DMS79 (cell line): ENCODE data around the gene ELP5.

Experiments
- DNase-seq: peaks from one replicate; lab custom pipeline; 2025; lab: John Stamatoyannopoulos, UW

The ELP5 gene

GRCh38 chr17:7285679-7286078 lies 33.7 kb downstream of the ELP5 start:
- no peak for DNase-seq

GRCh38 chr17:7289256-7290032 lies 37.4 kb downstream of the ELP5 start:
- DNase-seq, result no peak

DNA sequence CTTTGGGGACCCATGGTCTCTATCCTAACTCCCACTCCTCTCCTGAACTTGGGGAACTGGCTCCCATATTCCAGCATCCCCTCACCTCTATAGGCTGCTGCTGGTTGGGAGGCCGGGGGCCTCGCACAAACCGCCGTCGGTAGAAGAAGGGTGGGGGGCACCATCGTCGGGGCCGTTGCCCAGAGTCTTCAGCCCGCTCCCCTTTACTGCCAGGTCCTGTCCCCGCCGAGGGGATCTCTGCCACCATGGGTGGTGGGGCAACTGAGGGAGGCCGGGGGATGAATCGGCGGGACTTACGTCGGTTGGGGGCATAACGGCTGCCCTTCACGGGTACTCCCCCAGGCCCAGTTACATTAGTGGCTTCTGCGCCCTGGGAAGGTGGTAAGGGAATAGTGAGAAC lies 38.2 kb downstream of the ELP5 start:
- DNase-seq, result no peak

DNA sequence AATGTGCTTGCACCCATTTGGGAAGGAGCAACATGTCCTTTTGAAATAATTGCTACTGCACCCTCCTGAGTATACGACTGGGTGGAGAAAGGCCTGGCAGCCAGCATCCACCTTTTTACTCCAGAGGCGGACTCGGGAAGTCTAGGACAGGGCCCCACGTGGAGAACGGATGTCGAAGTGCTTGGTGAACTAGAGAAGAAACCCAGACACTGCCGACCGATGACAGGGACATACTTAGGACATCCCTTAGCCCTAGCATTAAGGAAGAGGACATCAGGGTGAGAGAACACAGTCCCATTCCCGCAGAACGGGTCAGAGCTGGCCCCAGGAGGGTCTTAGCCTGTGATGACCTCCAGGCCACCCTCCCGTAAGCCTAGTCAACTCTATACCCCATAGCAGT lies 38.7 kb downstream of the ELP5 start:
- DNase-seq, result no peak

GRCh38 chr17:7292194-7292593 lies 40.2 kb downstream of the ELP5 start:
- no peak for DNase-seq

DNA sequence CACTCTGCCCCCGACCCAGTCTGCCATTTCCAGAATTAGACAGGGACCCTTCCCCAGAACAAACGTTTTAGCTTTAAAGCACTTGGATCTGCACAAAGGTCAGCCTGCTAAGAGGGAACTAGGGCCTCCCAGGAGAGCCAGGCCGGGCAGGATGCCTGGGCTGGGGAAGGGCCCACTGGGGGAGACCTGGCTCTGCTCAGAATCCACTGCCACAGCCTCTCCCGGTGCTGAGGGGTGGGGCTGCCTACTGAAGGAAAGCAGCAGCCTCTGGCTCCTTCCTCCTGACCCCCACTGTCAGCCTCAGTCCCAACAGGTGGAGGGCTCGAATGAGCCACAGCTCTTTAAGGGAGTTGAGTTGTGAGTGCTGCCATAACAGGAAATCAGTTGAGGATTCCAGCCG lies 40.7 kb downstream of the ELP5 start:
- no peak for DNase-seq

- DNase-seq, result no peak
Measured at GRCh38 chr17:7293159-7293558, 41.1 kb downstream of the ELP5 start.

GRCh38 chr17:7293816-7294613 lies 42.0 kb downstream of the ELP5 start:
- DNase-seq, result no peak

DNA sequence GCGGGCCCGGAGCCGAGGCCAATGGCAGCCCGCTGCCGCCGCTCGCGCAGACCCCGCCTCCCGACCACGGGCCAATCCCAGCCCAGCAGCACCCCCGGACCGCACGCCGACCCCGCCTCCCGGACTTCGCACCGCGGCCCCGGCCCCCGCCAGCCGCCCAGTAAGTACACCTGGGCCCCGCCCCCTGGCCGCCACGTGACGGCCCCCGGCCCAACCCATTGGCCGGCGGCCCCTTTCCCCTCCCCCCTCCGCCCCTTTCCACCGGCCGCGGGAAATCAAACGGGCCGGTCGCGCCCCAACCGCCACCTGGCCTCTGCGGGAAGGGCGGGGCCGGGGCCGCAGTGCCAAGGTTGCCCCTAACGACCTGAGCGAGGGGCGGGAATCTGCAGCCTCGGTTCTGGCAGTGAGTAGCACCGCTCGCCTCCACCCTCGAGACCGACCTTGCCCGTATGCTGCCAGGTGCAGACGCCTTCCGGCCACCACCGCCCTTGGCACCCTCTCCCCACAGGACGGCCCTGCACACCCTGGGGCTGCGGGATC lies 42.7 kb downstream of the ELP5 start, which contains the start of gene YBX2:
TSS of gene YBX2 (minus strand) at position 26 of the 540 bp plus-strand sequence. CDS start 139 bp downstream, outside the sequence.
- peak; percentile 72 for DNase-seq

DNA sequence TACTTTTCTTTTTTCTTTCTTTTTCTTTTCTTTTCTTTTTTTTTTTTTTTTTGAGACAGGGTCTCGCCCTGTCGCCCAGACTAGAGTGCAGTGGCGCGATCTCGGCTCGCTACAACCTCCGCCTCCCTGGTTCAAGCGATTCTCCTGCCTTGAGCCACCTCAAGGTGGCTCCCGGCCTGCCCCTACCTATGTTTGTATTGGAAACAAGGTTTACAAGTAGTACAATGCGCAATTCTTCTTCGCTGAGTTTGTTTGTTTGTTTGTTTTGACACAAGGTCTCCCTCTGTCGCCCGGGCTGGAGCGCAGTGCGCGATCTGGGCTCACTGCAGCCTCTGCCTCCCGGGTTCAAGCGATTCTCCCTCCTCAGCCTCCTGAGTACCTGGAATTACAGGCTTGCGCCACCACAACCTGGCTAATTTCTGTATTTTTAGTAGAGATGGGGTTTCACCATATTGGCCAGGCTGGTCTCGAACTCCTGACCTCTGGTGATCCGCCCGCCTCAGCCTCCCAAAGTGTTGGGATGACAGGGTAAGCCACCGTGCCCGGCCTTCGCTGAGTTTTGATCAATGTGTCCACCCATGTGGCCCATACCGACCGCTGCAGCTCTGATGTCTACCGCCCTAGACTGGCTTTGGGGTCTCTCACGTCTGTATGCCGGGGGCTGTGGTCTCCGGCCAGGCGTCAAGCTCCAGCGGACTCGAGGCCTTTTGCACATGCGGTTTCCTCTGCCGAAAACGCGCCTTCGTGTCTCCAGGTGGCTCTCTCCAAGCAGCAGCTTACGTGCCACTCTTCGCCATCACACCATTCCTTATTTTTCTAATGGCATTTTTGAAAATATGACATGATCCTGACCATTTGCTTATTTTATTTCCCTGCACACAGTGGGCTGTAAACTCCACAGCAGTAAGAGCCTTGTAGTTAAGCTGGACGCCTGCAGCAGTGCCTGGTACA lies 43.5 kb downstream of the ELP5 start:
- DNase-seq, result peak; percentile 32

DNA sequence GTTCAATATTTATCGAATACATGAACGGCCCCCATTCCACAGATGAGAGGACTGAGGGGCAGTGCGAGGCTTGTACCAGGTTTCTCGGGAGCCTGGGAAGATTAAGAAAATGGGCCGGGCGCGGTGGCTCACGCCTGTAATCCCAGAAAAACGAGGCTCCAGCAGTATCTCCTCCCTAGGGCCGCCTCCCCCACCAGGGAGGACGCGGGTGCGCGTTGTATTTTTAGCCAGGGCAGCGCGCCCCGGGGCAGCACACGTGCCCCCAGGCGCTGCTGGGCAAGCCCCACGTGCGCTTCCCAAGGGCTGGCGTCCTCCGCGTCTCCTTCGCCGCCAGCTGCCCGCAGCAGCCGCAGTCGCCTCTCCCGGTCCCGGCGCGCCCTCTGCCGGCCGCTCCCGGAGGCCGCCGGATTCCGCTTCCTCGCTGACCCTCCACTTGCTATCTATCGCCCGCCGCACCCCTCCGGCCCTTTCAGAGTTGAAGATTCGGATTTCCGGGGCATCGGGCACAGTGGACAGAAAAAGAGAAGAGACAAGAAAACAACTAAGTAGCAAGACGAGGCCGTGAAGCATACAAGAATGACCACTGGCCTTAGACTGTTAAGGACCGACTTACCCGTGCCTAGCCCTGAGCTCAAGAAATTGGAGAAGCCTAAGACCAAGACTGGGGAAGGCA lies 44.3 kb downstream of the ELP5 start:
- peak; percentile 29 for DNase-seq

- DNase-seq, result no peak
Measured at GRCh38 chr17:7304179-7304578, 52.2 kb downstream of the ELP5 start.

- peak; percentile 100 for DNase-seq
Measured at GRCh38 chr17:7306911-7307685, 55.1 kb downstream of the ELP5 start, which contains the start of gene EIF5A. Gene EIF5A, plus strand, starts transcription at chr17:7307628. Its CDS starts 2,008 bp downstream, at chr17:7309636.

DNA sequence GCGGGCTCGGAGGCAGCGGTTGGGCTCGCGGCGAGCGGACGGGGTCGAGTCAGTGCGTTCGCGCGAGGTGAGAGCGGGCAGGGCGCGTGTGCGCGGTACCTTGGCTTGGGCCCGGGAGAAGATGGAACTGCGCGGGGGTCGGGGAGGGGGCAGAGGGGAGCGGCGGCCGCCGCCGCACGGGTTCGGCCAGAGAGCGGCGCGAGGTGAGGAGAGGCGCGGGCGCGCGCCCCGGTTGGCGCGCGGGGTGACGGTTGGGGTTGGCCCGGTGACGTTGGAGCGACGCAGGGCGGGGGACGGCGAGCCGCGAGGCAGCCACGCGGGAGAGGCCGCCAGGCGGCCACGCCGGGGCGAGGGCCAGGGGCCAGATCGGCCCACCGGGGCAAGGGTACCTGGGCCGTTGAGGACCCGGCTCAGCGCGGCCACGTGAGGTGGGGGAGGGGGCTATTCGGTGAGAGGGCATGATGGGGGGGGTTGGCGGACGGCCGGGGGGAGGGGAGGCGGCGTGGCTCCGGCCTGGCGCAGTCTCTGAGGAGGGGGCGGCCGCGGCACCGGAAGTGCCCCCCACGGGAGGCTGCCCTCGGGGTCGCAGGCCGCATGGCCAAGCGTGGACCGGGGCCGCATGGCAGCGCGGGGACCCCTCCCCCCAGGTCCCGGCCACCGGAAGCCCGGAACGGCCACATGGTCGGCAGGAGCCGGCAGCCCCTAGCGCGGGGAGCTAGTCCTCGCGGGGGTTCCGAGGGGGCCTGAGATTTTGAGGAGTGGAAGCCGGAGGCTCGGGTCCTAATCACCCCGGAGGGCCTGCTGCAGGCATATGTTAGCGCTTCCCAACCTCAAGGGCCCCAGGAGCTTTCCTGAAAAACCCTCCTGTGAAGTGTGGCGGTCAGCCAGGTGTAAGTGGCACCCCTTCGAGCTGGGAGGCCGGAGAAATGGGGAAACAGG lies 55.9 kb downstream of the ELP5 start:
- DNase-seq, result peak; percentile 2

DNA sequence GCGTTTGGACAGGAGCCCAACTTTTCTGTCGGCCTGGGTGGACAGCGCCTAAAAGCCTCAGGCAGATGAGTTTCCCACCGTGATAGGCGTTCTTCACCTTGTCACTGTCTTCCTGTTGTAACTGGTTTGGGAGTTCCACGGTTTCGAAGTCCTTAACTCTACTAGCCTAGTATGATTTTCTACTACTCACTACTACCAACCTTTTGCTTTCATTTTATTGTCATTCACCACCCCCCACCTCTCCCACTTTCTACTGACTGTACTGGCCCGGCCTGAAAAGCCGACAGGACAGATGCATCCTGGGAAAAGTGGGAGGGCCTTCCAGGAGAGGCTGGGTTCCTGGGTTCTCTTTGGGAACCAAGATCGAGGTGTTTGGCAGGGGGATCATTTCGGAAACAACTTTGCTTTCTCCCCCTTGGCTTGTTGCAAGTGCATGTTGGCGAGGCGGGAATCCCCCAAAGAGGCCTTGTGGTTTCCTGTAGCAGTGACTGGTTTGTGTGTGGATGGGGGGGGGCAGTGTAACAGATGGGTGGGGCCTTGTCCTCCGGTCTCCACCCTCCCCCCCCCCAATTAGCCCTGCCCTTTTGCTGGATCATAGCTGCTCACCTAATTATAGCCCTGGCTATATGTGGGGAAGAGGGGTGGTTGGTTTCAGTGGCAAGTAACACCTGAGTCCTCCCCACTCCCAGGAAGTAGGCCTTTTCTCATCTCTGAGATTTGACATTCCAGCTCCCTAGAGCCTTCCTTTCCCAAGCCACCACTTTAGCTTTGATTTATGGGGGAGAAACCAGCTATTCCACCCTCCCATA lies 56.8 kb downstream of the ELP5 start:
- DNase-seq, result peak; percentile 44
